HG03108 (cell line): ENCODE measurements around the gene ZRANB1.

Source experiments
- ATAC-seq: cut with Tn5 transposase; IDR thresholded peaks from one replicate; pipeline ENCODE4 v1.9.1; 2021; ENCODE audit warnings: moderate library complexity; ENCODE audit not compliant: unreplicated experiment

ZRANB1 gene

GRCh38 chr10:125017547-125018298, 75.8 kb downstream of the ZRANB1 start:
- no peak for ATAC-seq

GRCh38 chr10:125018576-125019143, 76.7 kb downstream of the ZRANB1 start:
- ATAC-seq: no peak

- ATAC-seq: no peak
Observed at GRCh38 chr10:125020386-125020785, 78.5 kb downstream of the ZRANB1 start.

GRCh38 chr10:125020871-125021270, 78.9 kb downstream of the ZRANB1 start:
- no peak for ATAC-seq

GRCh38 chr10:125021686-125022344, 79.9 kb downstream of the ZRANB1 start:
- no peak for ATAC-seq

- no peak for ATAC-seq
Observed at GRCh38 chr10:125022671-125023070, 80.7 kb downstream of the ZRANB1 start.

GRCh38 chr10:125023255-125023654, 81.3 kb downstream of the ZRANB1 start:
- ATAC-seq: no peak

GRCh38 chr10:125023862-125024496, 82.1 kb downstream of the ZRANB1 start:
- no peak for ATAC-seq

GRCh38 chr10:125024497-125025234, 82.7 kb downstream of the ZRANB1 start:
- ATAC-seq: no peak

- ATAC-seq: no peak
Observed at GRCh38 chr10:125025341-125025740, 83.4 kb downstream of the ZRANB1 start.

GRCh38 chr10:125026036-125026931, 84.4 kb downstream of the ZRANB1 start:
- no peak for ATAC-seq

- ATAC-seq: no peak
Observed at GRCh38 chr10:125026974-125027735, 85.2 kb downstream of the ZRANB1 start.

- ATAC-seq: no peak
Observed at GRCh38 chr10:125027871-125028869, 86.2 kb downstream of the ZRANB1 start.

- ATAC-seq: no peak
Observed at GRCh38 chr10:125029584-125030242, 87.8 kb downstream of the ZRANB1 start.

GRCh38 chr10:125030567-125031197, 88.8 kb downstream of the ZRANB1 start:
- no peak for ATAC-seq

GRCh38 chr10:125032474-125033020, 90.6 kb downstream of the ZRANB1 start:
- ATAC-seq: no peak
